Measurements from ENCODE around the gene JAK2. TPM values are rescaled to one million over a fixed set of nuclear protein-coding genes. Genes with fewer than 3 reads are reported as not detected.

Gene JAK2
- 21.0 and 23.3 TPM in 2 replicates for total RNA-seq

DNA sequence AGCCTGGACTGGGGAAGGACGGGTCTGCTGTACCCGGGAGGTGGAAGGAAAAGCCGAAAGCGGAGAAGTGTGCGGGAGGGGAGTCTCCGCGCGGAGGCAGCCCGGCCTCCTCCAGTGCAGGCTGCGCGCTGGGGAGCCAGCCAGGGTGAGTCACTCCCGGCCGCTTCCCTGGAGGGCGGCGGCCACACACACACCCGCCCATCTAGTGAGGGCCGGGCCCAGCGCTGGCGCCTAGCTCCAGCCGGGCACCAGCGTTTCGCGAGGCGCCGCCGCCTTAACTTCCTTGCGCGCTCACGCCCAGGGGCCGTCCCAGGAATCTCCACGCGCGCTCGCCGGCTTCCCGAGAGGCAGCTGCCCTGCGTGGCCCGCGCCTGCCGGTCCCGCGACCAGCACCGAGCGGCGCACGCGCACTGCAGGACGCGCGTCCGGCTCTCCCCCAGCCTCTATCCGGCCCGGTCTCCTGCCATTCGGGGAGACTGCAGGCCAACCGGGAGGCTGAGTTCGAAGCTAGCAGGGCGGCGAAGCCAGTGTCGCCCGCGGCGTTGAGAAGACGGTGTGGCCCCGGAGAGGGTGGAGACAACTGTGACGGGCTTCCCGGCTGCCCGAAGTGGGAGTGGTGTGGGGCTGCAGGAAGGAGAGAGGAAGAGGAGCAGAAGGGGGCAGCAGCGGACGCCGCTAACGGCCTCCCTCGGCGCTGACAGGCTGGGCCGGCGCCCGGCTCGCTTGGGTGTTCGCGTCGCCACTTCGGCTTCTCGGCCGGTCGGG is at the start of gene JAK2:
Gene JAK2 (plus strand): TSS at position 652 of the 765 bp plus-strand sequence. CDS start 36,716 bp downstream, outside the sequence.
- H2AFZ ChIP-seq (ENCODE audit: low read length) = peak within 1 kb of the TSS; percentile 96
- DNase-seq (ENCODE audit: insufficient read length, low spot score, missing footprints) = peak; percentile 94
- TF ChIP-seq, protein P1, sequence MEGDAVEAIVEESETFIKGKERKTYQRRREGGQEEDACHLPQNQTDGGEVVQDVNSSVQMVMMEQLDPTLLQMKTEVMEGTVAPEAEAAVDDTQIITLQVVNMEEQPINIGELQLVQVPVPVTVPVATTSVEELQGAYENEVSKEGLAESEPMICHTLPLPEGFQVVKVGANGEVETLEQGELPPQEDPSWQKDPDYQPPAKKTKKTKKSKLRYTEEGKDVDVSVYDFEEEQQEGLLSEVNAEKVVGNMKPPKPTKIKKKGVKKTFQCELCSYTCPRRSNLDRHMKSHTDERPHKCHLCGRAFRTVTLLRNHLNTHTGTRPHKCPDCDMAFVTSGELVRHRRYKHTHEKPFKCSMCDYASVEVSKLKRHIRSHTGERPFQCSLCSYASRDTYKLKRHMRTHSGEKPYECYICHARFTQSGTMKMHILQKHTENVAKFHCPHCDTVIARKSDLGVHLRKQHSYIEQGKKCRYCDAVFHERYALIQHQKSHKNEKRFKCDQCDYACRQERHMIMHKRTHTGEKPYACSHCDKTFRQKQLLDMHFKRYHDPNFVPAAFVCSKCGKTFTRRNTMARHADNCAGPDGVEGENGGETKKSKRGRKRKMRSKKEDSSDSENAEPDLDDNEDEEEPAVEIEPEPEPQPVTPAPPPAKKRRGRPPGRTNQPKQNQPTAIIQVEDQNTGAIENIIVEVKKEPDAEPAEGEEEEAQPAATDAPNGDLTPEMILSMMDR (IDR thresholded peaks at IDR 0.05; ENCODE audit: extremely low read depth, low read depth, low read length) = peak; percentile 39
- H3K9me3 ChIP-seq (ENCODE audit: low read depth, low read length) = no peaks in the 10 kb centered on the region
- H3K36me3 ChIP-seq (ENCODE audit: insufficient read depth, low read length) = no peaks in the 10 kb centered on the region
- peaks cover 36% of the 10 kb centered on the region for H3K4me1 ChIP-seq (ENCODE audit: insufficient read depth, low read length)
- H3K4me2 ChIP-seq (ENCODE audit: insufficient read depth, low read length) = peak within 1 kb of the TSS; percentile 98
- peak within 1 kb of the TSS; percentile 86 for H3K4me3 ChIP-seq (ENCODE audit: insufficient read depth, low read length)
- H4K20me1 ChIP-seq (ENCODE audit: insufficient read depth, low read length) = peaks cover 11% of the 10 kb centered on the region
- H3K27me3 ChIP-seq (ENCODE audit: insufficient read depth, low read length) = no peaks in the 10 kb centered on the region
- H3K27ac ChIP-seq (ENCODE audit: low read depth, low read length) = peak within 1 kb of the TSS; percentile 93
- peaks cover 42% of the 10 kb centered on the region for H3K79me2 ChIP-seq (ENCODE audit: insufficient read depth, low read length)

DNA sequence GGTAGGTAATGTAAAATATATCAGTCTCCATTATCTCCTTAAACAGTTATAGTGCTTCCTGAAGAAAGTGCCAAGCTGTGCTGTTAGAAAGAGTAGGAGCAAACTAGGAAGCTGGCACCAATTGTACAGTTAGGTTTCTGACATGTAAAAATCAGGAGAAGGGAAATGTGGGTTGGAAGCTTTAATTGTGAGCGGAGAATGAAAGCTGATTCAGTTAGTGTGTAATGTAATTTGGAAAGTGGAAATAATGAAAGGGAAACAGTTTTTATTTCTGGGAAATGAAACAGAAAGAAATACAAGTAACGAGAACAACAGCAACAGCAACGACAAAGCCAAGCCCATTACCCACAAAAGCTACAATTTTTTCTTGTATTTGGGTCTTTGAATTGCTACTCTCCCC is 48.8 kb upstream of the JAK2 start:
- Histone ChIP-seq H3K4me2 (ENCODE audit: insufficient read depth, low read length) (no peak overlapping the region), H3K27ac (ENCODE audit: low read depth, low read length) (no peak overlapping the region), H3K36me3 (ENCODE audit: insufficient read depth, low read length) (no peaks in the 10 kb centered on the region), H3K9me3 (ENCODE audit: low read depth, low read length) (no peaks in the 10 kb centered on the region), H3K4me3 (ENCODE audit: insufficient read depth, low read length) (no peak overlapping the region), H3K4me1 (ENCODE audit: insufficient read depth, low read length) (peaks cover 13% of the 10 kb centered on the region), H3K79me2 (ENCODE audit: insufficient read depth, low read length) (no peaks in the 10 kb centered on the region), H4K20me1 (ENCODE audit: insufficient read depth, low read length) (no peaks in the 10 kb centered on the region), H3K27me3 (ENCODE audit: insufficient read depth, low read length) (no peaks in the 10 kb centered on the region), H2AFZ (ENCODE audit: low read length) (no peak overlapping the region)
- TF ChIP-seq, protein P1 (IDR thresholded peaks at IDR 0.05; ENCODE audit: extremely low read depth, low read depth, low read length) = no peak
- DNase-seq (ENCODE audit: insufficient read length, low spot score, missing footprints) = no peak

DNA sequence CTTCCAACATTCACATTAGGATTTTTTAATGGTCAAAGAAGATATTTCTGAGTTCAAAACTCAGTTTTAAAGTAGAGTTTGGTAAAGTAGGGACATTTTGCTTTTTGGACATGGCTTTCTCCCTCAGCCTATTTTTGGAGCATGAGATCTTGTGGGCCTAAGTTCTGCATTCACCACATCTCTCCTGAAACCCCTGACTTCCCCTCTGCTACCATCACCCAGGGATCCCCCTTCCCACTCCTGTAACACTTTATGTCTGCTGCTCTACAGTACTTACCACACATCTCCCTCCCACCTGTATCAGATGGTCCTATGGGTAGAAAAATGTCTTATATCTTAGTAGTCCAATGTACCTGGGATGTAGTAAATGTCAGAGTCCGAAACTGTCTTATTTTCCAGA is 48.2 kb upstream of the JAK2 start:
- Histone ChIP-seq H3K4me2 (ENCODE audit: insufficient read depth, low read length) (no peak overlapping the region), H3K79me2 (ENCODE audit: insufficient read depth, low read length) (no peaks in the 10 kb centered on the region), H3K4me1 (ENCODE audit: insufficient read depth, low read length) (peaks cover 14% of the 10 kb centered on the region), H3K27ac (ENCODE audit: low read depth, low read length) (no peak overlapping the region), H3K9me3 (ENCODE audit: low read depth, low read length) (no peaks in the 10 kb centered on the region), H3K36me3 (ENCODE audit: insufficient read depth, low read length) (no peaks in the 10 kb centered on the region), H4K20me1 (ENCODE audit: insufficient read depth, low read length) (no peaks in the 10 kb centered on the region), H2AFZ (ENCODE audit: low read length) (no peak overlapping the region), H3K27me3 (ENCODE audit: insufficient read depth, low read length) (no peaks in the 10 kb centered on the region), H3K4me3 (ENCODE audit: insufficient read depth, low read length) (no peak overlapping the region)
- no peak for DNase-seq (ENCODE audit: insufficient read length, low spot score, missing footprints)
- TF ChIP-seq, protein P1 (IDR thresholded peaks at IDR 0.05; ENCODE audit: extremely low read depth, low read depth, low read length) = no peak

DNA sequence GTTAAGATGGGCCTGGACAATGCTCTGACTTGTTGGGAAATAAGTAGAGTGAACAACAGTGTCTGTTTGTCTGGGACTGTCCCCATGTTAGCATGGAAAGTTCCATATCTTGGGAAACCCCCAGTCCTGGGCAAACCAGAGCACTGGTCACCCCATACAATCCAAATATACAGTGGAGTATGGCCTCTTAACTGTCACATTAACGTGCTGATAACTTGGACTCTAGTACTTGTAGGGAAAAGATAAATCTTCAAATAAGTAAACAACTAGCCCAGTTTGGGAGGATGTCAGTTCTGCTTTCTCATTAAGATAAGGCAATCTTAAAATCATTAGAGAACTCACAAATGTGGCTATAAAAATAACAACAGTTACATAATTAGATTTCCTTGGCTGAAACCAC is 47.6 kb upstream of the JAK2 start:
- peaks cover 15% of the 10 kb centered on the region for H3K4me1 ChIP-seq (ENCODE audit: insufficient read depth, low read length)
- no peak overlapping the region for H2AFZ ChIP-seq (ENCODE audit: low read length)
- H3K9me3 ChIP-seq (ENCODE audit: low read depth, low read length) = no peaks in the 10 kb centered on the region
- H3K4me3 ChIP-seq (ENCODE audit: insufficient read depth, low read length) = no peak overlapping the region
- no peak overlapping the region for H3K4me2 ChIP-seq (ENCODE audit: insufficient read depth, low read length)
- TF ChIP-seq, protein P1 (IDR thresholded peaks at IDR 0.05; ENCODE audit: extremely low read depth, low read depth, low read length) = no peak
- no peaks in the 10 kb centered on the region for H3K36me3 ChIP-seq (ENCODE audit: insufficient read depth, low read length)
- no peaks in the 10 kb centered on the region for H3K27me3 ChIP-seq (ENCODE audit: insufficient read depth, low read length)
- H3K79me2 ChIP-seq (ENCODE audit: insufficient read depth, low read length) = no peaks in the 10 kb centered on the region
- DNase-seq (ENCODE audit: insufficient read length, low spot score, missing footprints) = no peak
- H4K20me1 ChIP-seq (ENCODE audit: insufficient read depth, low read length) = no peaks in the 10 kb centered on the region
- H3K27ac ChIP-seq (ENCODE audit: low read depth, low read length) = no peak overlapping the region

Measured in osteoblast (primary cell).